Measurements from ENCODE around the gene IFNA6. TPM values are rescaled to one million over a fixed set of nuclear protein-coding genes. Genes with fewer than 3 reads are reported as not detected.

The IFNA6 gene
- total RNA-seq, 2 donors from 2014 or later = not detected

DNA sequence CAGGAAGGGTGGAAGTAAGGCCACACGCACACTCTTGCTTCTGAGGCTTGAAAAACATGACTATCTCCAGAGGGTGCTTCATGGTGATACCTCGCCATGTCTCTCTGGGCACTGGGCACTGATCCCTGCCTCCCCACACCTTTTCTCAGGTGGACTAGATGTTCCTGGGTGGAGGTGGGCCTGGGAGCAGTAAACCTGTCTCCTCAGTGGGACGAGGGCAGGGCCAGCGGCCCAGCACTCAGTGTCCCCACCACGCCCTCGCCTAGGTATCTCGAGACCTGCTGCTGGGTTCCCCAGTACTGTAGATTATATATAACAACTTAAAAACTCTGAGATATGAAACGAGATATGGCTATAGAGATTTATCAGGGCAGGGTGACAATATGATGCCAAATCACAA lies 11.6 kb upstream of the IFNA6 start:
- Histone ChIP-seq H3K36me3 (no peaks in the 10 kb centered on the region), H3K4me3 (no peak overlapping the region), H3K27me3 (no peaks in the 10 kb centered on the region), H3K27ac (no peak overlapping the region), H3K9me3 (no peaks in the 10 kb centered on the region), H3K4me1 (no peaks in the 10 kb centered on the region)
- TF ChIP-seq, protein P1, sequence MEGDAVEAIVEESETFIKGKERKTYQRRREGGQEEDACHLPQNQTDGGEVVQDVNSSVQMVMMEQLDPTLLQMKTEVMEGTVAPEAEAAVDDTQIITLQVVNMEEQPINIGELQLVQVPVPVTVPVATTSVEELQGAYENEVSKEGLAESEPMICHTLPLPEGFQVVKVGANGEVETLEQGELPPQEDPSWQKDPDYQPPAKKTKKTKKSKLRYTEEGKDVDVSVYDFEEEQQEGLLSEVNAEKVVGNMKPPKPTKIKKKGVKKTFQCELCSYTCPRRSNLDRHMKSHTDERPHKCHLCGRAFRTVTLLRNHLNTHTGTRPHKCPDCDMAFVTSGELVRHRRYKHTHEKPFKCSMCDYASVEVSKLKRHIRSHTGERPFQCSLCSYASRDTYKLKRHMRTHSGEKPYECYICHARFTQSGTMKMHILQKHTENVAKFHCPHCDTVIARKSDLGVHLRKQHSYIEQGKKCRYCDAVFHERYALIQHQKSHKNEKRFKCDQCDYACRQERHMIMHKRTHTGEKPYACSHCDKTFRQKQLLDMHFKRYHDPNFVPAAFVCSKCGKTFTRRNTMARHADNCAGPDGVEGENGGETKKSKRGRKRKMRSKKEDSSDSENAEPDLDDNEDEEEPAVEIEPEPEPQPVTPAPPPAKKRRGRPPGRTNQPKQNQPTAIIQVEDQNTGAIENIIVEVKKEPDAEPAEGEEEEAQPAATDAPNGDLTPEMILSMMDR (IDR thresholded peaks at IDR 0.05) = no peak
- DNase-seq (ENCODE audit: low spot score) = no peak

DNA sequence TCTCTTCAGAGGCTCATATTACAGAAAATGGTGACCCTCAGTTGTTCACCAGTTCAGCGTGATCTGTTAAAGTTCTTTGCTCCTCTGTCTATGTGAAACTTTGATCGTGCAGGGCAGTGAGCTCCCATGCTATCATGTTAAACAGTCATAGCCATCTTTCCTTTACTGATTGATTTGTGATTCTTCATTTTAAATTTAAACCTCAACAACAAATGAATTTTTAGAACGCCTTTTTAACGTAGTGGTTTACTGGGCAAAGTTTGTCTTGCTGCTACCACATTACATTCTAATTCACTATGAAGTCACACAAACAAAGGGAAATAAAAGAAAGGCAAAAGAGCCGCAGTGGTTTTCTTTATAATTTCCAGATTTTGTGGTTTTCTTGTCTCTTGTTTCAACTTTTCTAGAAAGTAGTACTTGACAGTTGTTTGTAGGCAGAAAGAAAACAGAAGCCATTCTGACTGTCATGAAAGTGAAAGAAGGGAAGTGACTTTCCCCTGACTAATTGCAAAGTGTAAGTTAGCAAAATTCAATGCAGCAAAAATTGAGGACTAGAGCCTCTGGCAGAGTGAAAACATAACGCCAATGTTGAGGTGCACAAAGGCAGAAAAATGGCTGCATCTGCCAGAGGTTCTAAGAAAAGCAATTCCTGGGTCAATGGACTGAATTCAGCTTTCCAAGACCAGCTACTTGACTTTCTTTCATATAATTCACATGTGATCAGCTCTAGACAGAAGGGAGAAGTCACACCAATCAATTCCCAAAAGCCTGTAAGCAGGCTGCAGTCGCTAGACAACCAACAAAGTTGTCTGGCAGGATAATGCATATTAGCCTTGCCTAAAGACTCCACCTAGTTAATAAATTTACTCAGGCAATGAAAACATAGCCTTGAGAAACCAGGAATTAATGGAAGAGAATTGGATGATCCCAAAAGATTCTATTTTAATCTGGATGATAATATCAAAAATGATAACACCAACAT lies 7.1 kb upstream of the IFNA6 start:
- H3K4me3 ChIP-seq = no peak overlapping the region
- no peaks in the 10 kb centered on the region for H3K9me3 ChIP-seq
- H3K27ac ChIP-seq = no peak overlapping the region
- H3K4me1 ChIP-seq = no peaks in the 10 kb centered on the region
- H3K36me3 ChIP-seq = no peaks in the 10 kb centered on the region
- no peak for DNase-seq (ENCODE audit: low spot score)
- TF ChIP-seq, protein P1 (IDR thresholded peaks at IDR 0.05) = no peak
- no peaks in the 10 kb centered on the region for H3K27me3 ChIP-seq

DNA sequence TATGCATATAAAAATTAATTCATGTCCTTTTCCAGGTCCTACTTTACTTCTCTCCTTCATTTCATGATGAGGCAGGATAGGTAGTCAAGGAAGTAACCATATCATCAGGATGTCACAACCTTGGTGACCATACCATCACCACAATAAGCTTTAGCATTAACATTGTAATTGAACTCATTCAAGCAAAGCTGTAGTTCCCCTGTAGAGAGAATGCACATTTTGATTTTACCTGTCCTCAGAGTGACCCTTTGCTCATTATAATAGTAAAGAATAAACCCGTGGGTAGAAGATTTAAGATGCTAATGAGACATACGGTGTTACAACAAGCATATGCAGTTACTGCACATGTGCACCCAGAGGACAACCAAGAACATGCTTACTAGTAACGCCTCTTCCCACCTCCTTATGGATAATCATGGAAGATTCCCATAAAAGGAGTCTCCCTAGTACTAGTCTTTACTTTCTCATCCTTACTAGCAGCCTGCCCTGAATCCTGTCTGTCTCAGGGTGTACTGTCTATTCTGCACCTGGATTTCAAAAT lies 2.2 kb downstream of the IFNA6 start:
- Histone ChIP-seq H3K27ac (no peak overlapping the region), H3K4me3 (no peak overlapping the region), H3K36me3 (no peaks in the 10 kb centered on the region), H3K9me3 (peaks cover 0 to 8% of the 10 kb centered on the region in 2 donors), H3K27me3 (no peaks in the 10 kb centered on the region), H3K4me1 (no peaks in the 10 kb centered on the region)
- no peak for DNase-seq (ENCODE audit: low spot score)
- TF ChIP-seq, protein P1 (IDR thresholded peaks at IDR 0.05) = no peak

DNA sequence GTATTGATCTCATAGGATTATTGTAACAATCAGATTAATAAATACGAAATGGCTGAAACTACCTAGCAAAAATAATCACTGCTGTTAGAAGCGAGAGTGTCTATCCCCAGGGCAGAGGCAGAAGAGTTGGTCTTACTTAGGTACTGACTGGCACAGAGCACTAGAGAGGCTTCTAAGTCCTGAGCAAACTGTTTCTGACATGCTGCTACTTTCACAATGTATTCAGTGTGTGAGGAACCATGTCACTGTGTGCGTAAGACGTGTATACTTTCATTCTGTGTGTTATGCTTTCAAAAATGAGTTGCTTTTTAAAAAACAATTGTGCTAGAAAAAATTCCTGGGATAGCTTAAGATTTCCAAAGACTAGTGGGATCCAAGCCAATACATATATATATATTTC lies 10.0 kb downstream of the IFNA6 start:
- DNase-seq (ENCODE audit: low spot score) = no peak
- H3K4me1 ChIP-seq = no peaks in the 10 kb centered on the region
- H3K27me3 ChIP-seq = no peaks in the 10 kb centered on the region
- TF ChIP-seq, protein P1 (IDR thresholded peaks at IDR 0.05) = no peak
- peaks cover 0 to 7% of the 10 kb centered on the region in 2 donors for H3K9me3 ChIP-seq
- H3K4me3 ChIP-seq = no peak overlapping the region
- no peaks in the 10 kb centered on the region for H3K36me3 ChIP-seq
- H3K27ac ChIP-seq = no peak overlapping the region

DNA sequence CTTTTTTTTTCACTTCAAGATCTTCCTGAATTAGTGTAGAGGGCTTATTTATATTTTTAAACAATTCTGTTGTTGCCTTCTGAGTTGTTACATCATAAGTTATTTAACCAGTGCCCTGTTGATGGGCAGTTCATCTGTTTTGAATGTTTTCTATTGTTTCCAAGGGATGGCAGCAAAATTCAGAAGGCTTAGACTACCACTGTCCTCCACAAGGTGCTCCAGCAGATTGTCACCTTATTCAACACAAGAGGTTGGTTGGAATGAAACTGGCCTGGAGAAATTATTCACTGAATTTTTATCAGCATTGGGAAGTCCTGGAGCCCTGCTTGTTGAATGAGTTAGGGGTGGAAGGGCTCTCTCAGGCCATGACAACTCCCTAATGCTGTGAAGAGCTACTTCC lies 14.2 kb downstream of the IFNA6 start:
- Histone ChIP-seq H3K27ac (no peak overlapping the region), H3K4me1 (peaks cover 0 to 29% of the 10 kb centered on the region in 2 donors), H3K9me3 (no peaks in the 10 kb centered on the region), H3K36me3 (no peaks in the 10 kb centered on the region), H3K27me3 (no peaks in the 10 kb centered on the region), H3K4me3 (no peak overlapping the region)
- TF ChIP-seq, protein P1 (IDR thresholded peaks at IDR 0.05) = no peak
- DNase-seq (ENCODE audit: low spot score) = no peak

Measured in right atrium auricular region (tissue), 2 donors.